ENCODE measurements around the gene PLAU. TPM values are rescaled to one million over a fixed set of nuclear protein-coding genes. Genes with fewer than 3 reads are reported as not detected.

Gene PLAU
- total and polyA plus RNA-seq, 9 of the 15 experiments (the other 6 are each of a cell fraction or from before 2014, with no cell fraction given), result 2.1 to 16.9 (median 3.3) TPM

DNA sequence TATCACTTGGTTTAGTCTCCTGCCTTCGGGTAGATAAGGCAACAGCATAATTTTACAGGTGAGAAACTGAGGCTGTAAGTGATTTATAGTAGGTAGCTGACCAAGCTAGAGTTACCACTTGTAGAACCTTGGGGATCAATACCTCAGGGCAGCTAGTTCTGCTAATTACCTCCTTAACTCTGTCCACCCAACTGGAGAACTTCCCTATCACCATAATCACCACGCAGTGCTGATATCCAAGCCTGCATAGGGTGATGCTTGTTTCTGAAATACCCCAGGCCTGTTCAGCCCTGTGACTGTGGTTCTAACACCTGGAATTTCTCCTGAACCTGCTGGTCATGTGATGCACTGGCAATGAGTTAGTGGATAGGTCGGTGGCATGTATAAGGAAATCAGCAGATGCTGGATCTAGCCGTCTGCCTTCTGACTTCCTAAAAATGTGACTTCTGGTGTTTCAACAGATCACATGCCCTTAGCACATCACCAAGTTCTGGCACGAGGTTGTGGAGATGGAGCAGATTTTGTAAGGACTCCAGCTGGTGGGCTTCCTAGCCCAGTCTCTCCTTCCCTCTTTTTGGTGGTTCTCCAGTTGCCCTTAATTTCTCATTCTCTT is 15.3 kb downstream of the PLAU start:
- Histone ChIP-seq H3K4me2 (ENCODE audit: insufficient read depth, low read length) (no peak overlapping the region), H3K9me3 (replicated peaks; ENCODE audit: control insufficient read depth, insufficient read depth, low read depth, low read length) (peaks cover 5% of the 10 kb centered on the region; the same call in 1 of the 2 replicates), H4K20me1 (replicated peaks; ENCODE audit: control insufficient read depth, insufficient read depth, low read length) (no peaks in the 10 kb centered on the region), H3K9me1 (ENCODE audit: control insufficient read depth, insufficient read depth, low read length) (no peaks in the 10 kb centered on the region), H3K4me1 (replicated peaks in 1 of 2; ENCODE audit: control insufficient read depth in 2 of 2, insufficient read depth in 2 of 2, low read length in 2 of 2) (peaks cover 14 to 34% of the 10 kb centered on the region in 2 experiments), H3K79me2 (ENCODE audit: control insufficient read depth, insufficient read depth, low read length) (no peaks in the 10 kb centered on the region), H3K36me3 (ENCODE audit: control insufficient read depth, insufficient read depth, low read length) (no peaks in the 10 kb centered on the region), H3K27me3 (ENCODE audit: control insufficient read depth in 2 of 2, insufficient read depth in 2 of 2, low read length in 2 of 2) (no peaks in the 10 kb centered on the region), H3K9ac (ENCODE audit: insufficient read depth in 1 of 2, low read depth in 2 of 2, low read length in 2 of 2) (no peak overlapping the region), H3K4me3 (no peak overlapping the region), H2AFZ (ENCODE audit: low read depth, low read length) (peak overlapping the region; percentile 27), H3K27ac (ENCODE audit: extremely low read depth, low read depth, low read length) (no peak overlapping the region)
- no peak for ATAC-seq
- no TSS peak for BruUV-seq (replicated peaks)
- intact Hi-C loops (cut with micrococcal nuclease) (no loop called here), in situ Hi-C loops (cut with MboI) (no loop called here)
- CTCF ChIA-PET (ENCODE audit: low intra/inter-chr PET ratio), result no interaction called here
- peak; percentile 51 for FAIRE-seq
- POLR2A ChIA-PET, result no interaction called here
- 22% methylated on average over 5 of the region's 5 CpGs for WGBS (ENCODE audit: insufficient coverage, low coverage, missing lambda C conversion rate)
- DNase-seq (ENCODE audit: extremely low read depth in 1 of 4, low spot score in 3 of 4), result peak in 1 of 4 experiments; percentile 11
- no peak for TF ChIP-seq ZNF408 (CRISPR knock-in tag; IDR thresholded peaks at IDR 0.05; ENCODE audit: low read depth)
- TF ChIP-seq PTBP1 (IDR thresholded peaks at IDR 0.05; ENCODE audit: low read depth, low read length), result no peak
- TF ChIP-seq, protein P1, sequence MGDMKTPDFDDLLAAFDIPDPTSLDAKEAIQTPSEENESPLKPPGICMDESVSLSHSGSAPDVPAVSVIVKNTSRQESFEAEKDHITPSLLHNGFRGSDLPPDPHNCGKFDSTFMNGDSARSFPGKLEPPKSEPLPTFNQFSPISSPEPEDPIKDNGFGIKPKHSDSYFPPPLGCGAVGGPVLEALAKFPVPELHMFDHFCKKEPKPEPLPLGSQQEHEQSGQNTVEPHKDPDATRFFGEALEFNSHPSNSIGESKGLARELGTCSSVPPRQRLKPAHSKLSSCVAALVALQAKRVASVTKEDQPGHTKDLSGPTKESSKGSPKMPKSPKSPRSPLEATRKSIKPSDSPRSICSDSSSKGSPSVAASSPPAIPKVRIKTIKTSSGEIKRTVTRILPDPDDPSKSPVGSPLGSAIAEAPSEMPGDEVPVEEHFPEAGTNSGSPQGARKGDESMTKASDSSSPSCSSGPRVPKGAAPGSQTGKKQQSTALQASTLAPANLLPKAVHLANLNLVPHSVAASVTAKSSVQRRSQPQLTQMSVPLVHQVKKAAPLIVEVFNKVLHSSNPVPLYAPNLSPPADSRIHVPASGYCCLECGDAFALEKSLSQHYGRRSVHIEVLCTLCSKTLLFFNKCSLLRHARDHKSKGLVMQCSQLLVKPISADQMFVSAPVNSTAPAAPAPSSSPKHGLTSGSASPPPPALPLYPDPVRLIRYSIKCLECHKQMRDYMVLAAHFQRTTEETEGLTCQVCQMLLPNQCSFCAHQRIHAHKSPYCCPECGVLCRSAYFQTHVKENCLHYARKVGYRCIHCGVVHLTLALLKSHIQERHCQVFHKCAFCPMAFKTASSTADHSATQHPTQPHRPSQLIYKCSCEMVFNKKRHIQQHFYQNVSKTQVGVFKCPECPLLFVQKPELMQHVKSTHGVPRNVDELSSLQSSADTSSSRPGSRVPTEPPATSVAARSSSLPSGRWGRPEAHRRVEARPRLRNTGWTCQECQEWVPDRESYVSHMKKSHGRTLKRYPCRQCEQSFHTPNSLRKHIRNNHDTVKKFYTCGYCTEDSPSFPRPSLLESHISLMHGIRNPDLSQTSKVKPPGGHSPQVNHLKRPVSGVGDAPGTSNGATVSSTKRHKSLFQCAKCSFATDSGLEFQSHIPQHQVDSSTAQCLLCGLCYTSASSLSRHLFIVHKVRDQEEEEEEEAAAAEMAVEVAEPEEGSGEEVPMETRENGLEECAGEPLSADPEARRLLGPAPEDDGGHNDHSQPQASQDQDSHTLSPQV (IDR thresholded peaks at IDR 0.05), result 0 out of 2 replicates have a peak, but pooled peaks have one; percentile 27
- TF ChIP-seq, protein P2, sequence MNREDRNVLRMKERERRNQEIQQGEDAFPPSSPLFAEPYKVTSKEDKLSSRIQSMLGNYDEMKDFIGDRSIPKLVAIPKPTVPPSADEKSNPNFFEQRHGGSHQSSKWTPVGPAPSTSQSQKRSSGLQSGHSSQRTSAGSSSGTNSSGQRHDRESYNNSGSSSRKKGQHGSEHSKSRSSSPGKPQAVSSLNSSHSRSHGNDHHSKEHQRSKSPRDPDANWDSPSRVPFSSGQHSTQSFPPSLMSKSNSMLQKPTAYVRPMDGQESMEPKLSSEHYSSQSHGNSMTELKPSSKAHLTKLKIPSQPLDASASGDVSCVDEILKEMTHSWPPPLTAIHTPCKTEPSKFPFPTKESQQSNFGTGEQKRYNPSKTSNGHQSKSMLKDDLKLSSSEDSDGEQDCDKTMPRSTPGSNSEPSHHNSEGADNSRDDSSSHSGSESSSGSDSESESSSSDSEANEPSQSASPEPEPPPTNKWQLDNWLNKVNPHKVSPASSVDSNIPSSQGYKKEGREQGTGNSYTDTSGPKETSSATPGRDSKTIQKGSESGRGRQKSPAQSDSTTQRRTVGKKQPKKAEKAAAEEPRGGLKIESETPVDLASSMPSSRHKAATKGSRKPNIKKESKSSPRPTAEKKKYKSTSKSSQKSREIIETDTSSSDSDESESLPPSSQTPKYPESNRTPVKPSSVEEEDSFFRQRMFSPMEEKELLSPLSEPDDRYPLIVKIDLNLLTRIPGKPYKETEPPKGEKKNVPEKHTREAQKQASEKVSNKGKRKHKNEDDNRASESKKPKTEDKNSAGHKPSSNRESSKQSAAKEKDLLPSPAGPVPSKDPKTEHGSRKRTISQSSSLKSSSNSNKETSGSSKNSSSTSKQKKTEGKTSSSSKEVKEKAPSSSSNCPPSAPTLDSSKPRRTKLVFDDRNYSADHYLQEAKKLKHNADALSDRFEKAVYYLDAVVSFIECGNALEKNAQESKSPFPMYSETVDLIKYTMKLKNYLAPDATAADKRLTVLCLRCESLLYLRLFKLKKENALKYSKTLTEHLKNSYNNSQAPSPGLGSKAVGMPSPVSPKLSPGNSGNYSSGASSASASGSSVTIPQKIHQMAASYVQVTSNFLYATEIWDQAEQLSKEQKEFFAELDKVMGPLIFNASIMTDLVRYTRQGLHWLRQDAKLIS (CRISPR knock-in tag; IDR thresholded peaks at IDR 0.05), result 0 out of 2 replicates have a peak, but pooled peaks have one; percentile 27
- TF ChIP-seq, protein P3, sequence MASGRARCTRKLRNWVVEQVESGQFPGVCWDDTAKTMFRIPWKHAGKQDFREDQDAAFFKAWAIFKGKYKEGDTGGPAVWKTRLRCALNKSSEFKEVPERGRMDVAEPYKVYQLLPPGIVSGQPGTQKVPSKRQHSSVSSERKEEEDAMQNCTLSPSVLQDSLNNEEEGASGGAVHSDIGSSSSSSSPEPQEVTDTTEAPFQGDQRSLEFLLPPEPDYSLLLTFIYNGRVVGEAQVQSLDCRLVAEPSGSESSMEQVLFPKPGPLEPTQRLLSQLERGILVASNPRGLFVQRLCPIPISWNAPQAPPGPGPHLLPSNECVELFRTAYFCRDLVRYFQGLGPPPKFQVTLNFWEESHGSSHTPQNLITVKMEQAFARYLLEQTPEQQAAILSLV (tag; IDR thresholded peaks at IDR 0.05), result no peak
- TF ChIP-seq, protein P4, sequence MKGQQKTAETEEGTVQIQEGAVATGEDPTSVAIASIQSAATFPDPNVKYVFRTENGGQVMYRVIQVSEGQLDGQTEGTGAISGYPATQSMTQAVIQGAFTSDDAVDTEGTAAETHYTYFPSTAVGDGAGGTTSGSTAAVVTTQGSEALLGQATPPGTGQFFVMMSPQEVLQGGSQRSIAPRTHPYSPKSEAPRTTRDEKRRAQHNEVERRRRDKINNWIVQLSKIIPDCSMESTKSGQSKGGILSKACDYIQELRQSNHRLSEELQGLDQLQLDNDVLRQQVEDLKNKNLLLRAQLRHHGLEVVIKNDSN (CRISPR knock-in tag; IDR thresholded peaks at IDR 0.05), result peak; percentile 63
- TF ChIP-seq L3MBTL2 (IDR thresholded peaks at IDR 0.05), result peak; percentile 69
- TF ChIP-seq, protein P5, sequence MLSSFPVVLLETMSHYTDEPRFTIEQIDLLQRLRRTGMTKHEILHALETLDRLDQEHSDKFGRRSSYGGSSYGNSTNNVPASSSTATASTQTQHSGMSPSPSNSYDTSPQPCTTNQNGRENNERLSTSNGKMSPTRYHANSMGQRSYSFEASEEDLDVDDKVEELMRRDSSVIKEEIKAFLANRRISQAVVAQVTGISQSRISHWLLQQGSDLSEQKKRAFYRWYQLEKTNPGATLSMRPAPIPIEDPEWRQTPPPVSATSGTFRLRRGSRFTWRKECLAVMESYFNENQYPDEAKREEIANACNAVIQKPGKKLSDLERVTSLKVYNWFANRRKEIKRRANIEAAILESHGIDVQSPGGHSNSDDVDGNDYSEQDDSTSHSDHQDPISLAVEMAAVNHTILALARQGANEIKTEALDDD (IDR thresholded peaks at IDR 0.05), result peak; percentile 93
- TF ChIP-seq PYGO2 (tag; IDR thresholded peaks at IDR 0.05), result no peak
- no peak for TF ChIP-seq MCM2 (IDR thresholded peaks at IDR 0.05; ENCODE audit: low read depth)
- TF ChIP-seq CXXC5 (CRISPR knock-in tag; IDR thresholded peaks at IDR 0.05), result 0 out of 2 replicates have a peak, but pooled peaks have one; percentile 7

All from K562 (cell line).